ENCODE data around the gene BAHD1.

Gene BAHD1

DNA sequence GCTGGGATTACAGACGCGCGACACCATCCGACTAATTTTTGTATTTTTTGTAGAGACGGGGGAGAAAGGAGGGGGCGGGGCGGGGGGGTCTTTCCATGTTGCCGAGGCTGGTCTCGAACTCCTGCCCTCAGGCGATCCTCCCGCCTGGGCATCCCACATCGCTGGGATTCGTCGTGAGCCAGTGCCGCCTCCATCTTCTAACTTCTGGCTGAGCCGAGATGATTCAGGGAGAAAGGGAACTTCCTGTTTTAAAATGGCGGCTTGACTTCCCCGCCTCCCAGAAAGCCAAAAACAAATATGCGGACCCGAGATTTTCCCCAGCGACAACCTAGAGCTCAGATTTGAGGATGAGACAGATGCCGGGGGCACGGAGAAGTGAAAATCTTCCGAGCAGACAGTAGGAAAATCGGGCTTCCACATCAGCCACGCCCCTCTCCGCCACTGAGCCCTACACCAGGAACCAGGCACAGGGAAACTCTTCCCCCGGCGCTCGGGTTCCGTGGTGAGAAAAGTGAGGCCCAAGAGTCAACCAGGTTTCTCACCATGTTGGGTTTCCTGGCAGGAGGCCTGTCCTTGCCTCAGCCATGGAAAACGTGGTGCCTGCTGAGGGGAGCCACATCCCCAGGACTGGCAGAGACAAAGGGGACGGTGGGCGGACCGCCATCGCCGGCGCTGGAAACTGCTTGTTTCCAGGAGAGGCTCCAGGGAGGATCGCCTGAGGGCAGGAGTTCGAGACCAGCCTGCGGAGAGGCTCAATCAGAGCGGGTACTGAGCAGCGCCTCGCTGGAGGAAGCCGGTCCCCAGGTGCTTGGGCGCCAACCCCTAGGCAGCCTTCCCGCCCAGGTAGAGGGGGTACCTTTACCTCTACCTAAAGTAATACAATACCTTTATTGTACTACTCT lies 48.8 kb downstream of the BAHD1 start:
- in situ Hi-C loops (cut with MboI; ENCODE audit: low sequenced_read_pairs) = no loop called here

- in situ Hi-C loops (cut with MboI; ENCODE audit: low sequenced_read_pairs) = no loop called here
Measured at GRCh38 chr15:40493089-40493840, 52.5 kb downstream of the BAHD1 start.

DNA sequence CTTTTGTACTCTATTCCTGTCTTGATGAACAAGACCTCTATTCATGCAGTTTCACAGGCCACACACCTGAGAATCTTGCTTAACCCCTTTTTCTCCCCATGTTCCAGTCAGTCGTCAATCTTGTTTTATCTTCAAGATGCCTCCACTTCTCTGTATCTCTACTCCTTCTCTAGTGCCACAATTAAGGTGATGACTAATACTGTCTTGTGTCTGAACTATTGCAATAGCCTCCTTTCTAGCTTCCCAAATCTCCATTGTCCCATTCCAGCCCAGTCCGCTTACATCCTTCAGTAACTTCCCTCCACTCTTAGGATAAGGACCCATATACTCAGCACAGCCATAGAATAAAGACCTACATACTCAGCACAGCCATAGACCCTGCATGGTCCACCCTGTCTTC lies 54.8 kb downstream of the BAHD1 start:
- in situ Hi-C loops (cut with MboI; ENCODE audit: low sequenced_read_pairs) = no loop called here

- in situ Hi-C loops (cut with MboI; ENCODE audit: low sequenced_read_pairs) = no loop called here
Measured at GRCh38 chr15:40498418-40498817, 57.7 kb downstream of the BAHD1 start.

GRCh38 chr15:40498891-40499290 lies 58.1 kb downstream of the BAHD1 start:
- in situ Hi-C loops (cut with MboI; ENCODE audit: low sequenced_read_pairs) = no loop called here

DNA sequence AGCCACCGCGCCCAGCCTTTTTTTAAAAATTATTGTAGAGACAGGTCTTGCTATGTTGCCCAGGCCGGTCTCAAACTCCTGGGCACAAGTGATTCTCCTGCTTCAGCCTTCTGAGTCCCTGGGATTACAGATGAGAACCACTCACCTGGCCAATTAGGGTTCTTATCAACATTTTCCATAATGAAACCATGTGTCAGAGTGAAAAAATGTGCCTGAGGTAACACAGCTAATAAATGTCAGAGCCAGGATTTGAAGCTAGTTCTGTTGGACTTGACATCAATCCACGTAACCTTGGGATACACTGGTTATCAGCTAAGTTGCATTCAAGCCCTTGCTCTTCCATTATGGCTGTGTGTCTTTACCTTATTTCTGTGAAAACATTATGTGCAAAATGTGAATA lies 59.2 kb downstream of the BAHD1 start:
- in situ Hi-C loops (cut with MboI; ENCODE audit: low sequenced_read_pairs) = no loop called here

DNA sequence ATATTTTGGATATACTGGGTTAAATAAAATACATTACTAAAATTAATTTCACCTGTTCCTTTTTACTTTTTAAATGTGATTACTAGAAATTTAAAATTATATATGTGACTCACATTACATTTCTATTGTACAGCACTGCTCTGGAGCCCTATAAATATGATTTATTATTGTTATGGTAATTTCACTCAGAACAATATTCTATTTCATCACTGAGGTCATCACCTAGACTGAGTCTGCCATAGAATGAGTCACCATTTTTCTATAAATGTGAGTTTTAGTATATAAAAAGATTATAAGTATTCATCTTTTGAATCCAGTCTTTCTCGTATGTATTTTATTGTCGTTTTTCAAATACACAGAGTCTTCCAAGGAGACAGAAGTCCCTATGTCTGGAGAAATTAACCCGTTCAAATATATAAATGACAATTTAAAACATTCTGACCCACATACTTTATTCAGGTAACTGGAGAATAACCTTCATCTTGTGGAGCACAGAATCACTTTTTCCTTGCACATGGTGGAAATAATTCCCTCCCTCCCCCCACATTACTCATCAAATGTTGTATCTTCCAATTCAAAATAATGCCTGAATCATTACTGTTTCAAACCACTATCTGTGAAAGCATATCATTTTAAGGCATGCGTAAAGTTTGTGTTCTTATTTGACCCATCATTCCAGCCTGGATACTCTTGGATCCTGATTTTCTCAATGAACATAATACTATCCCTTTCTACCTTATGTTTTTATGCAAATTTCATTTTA lies 60.0 kb downstream of the BAHD1 start:
- in situ Hi-C loops (cut with MboI; ENCODE audit: low sequenced_read_pairs) = no loop called here

- in situ Hi-C loops (cut with MboI; ENCODE audit: low sequenced_read_pairs) = no loop called here
Measured at GRCh38 chr15:40501487-40501886, 60.7 kb downstream of the BAHD1 start.

DNA sequence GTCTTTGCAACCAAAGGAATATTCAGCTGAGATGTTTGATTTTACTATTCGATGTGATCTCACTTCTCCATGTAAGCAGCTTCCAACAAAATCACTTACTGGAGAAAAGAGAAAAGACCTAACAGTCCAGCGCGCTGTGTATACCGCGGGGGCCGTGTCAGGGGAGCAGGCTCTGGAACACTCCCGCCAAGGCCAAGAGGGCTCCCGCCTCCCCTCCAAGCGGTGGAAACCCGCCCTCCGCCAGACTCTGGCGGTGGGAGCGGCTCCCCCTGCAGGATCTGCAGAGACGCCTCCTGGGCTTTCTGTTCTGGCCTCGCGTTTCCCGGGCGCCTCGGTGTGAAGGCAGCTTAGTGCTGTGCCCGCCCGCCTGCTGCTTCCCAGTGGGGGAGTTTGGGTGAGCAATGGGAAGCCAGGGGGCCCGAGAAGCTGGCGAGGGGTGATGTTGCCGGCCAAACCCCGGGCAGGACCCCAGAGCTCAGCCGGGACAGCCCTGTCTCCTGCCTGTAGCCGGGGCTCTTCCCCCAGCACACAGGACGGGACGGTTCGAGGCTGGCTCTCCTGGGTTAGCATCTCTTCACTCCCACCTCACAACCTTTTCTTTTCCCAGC lies 66.3 kb downstream of the BAHD1 start:
- in situ Hi-C loops (cut with MboI; ENCODE audit: low sequenced_read_pairs) = no loop called here

DNA sequence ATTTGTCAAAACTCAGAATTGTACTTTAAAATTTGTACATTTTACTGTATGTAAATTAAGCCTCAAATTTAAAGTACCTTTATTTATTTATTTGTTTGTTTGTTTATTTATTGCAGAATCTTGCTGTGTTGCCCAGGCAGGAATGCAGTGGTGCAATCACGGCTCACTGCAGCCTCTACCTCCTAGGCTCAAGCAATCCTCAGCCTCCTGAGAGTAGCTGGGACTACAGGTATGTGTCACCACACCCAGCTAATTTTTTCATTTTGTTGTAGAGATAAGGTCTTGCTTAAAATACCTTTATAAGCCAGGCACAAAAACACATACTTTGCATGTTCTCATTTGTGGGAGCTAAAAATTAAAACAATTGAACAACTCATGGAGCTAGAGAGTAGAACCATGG lies 67.5 kb downstream of the BAHD1 start:
- in situ Hi-C loops (cut with MboI; ENCODE audit: low sequenced_read_pairs) = no loop called here

GRCh38 chr15:40510201-40510600 lies 69.4 kb downstream of the BAHD1 start:
- in situ Hi-C loops (cut with MboI; ENCODE audit: low sequenced_read_pairs) = no loop called here

GRCh38 chr15:40511093-40511471 lies 70.3 kb downstream of the BAHD1 start:
- in situ Hi-C loops (cut with MboI; ENCODE audit: low sequenced_read_pairs) = no loop called here

- in situ Hi-C loops (cut with MboI; ENCODE audit: low sequenced_read_pairs) = no loop called here
Measured at GRCh38 chr15:40511472-40512133, 70.8 kb downstream of the BAHD1 start.

GRCh38 chr15:40512440-40512839 lies 71.7 kb downstream of the BAHD1 start:
- in situ Hi-C loops (cut with MboI; ENCODE audit: low sequenced_read_pairs) = no loop called here

DNA sequence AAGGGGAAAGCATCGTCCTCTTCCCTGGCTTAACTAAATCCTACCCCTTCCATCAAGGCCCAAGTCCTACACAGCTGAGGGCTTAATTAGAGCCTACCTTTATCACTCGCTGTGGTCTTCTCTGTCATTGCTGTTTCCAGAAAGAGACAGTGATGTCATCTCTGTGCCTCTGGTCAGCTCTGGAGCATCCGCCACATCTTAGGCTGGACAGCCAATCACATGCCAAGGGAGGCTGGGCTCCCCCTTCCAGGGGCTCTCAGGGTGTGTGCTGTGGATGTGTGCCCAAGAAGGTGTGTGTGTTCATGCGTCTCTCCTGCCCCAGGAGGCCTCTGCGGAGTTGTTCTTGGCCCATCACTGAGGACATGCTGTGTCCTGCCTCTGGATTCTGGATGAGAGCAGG lies 72.9 kb downstream of the BAHD1 start:
- in situ Hi-C loops (cut with MboI; ENCODE audit: low sequenced_read_pairs) = no loop called here

- in situ Hi-C loops (cut with MboI; ENCODE audit: low sequenced_read_pairs) = no loop called here
Measured at GRCh38 chr15:40516322-40516721, 75.6 kb downstream of the BAHD1 start.
